Stomach smooth muscle (tissue), 2 donors: ENCODE results near the gene ALG3.

Experiments used
- H3K27ac ChIP-seq: one replicate; pipeline ENCODE4 v1.7.0; 2013; ENCODE audit warnings: mild to moderate bottlenecking, low read length, inconsistent platforms
- H3K27me3 ChIP-seq, 2 donors: one replicate each; pipeline ENCODE4 v1.7.0; 2013; ENCODE audit warnings: low read length in 2 of 2; ENCODE audit not compliant: insufficient read depth in 2 of 2, control insufficient read depth in 1 of 2
- H3K36me3 ChIP-seq, 2 donors: one replicate each; pipeline ENCODE4 v1.7.0; 2013; ENCODE audit warnings: low read length in 2 of 2; ENCODE audit not compliant: control insufficient read depth in 2 of 2, insufficient read depth in 2 of 2
- H3K4me1 ChIP-seq: one replicate; pipeline ENCODE4 v1.7.0; 2013; ENCODE audit warnings: low read length; ENCODE audit not compliant: control insufficient read depth, insufficient read depth
- H3K4me3 ChIP-seq, 2 donors: one replicate each; pipeline ENCODE4 v1.7.0; 2013; ENCODE audit warnings: low read length in 2 of 2
- H3K9ac ChIP-seq, 2 donors: one replicate each; pipeline ENCODE4 v1.7.0; 2013; ENCODE audit warnings: low read length in 2 of 2, mild to moderate bottlenecking in 1 of 2
- H3K9me3 ChIP-seq, 2 donors: one replicate each; pipeline ENCODE4 v1.7.0; 2013; ENCODE audit warnings: low read length in 2 of 2; ENCODE audit not compliant: control insufficient read depth in 2 of 2
- donor health status: healthy.
- donor health status: Pancreatic carcinoma.

Gene ALG3

DNA sequence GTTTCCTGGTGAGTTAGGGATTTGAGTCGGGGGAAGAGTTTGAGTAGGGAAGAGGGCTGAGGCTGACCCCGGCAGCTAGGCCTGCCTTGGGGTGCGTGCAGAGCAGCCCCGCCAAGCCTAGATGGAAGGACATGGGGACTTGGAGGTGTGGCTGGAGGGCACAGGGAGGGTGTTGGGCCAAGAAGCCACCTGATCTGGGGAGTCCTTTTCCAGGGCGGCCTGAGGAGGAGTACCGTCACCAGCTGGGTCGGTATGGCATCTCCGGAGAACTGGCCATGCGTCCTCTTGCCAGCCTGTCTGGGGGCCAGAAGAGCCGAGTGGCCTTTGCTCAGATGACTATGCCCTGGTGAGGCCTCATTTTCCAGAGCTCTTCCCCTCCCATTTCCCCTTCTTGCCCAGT lies 55.9 kb downstream of the ALG3 start:
- no peaks in the 10 kb centered on the region for H3K27me3 ChIP-seq
- no peak overlapping the region for H3K27ac ChIP-seq
- peaks cover 53 to 68% of the 10 kb centered on the region in 2 donors for H3K36me3 ChIP-seq
- H3K9ac ChIP-seq, result no peak overlapping the region
- H3K9me3 ChIP-seq, result no peaks in the 10 kb centered on the region
- no peak overlapping the region for H3K4me3 ChIP-seq
- H3K4me1 ChIP-seq, result peaks cover 5% of the 10 kb centered on the region
